HepG2 (cell line): ENCODE results near the gene FCN3. TPM values are rescaled to one million over a fixed set of nuclear protein-coding genes. Genes with fewer than 3 reads are reported as not detected.

Experiments
- ATAC-seq: fragments of 200-7000 bp; cut with Tn5 transposase; 3 replicates; pipeline ENCODE4 v1.9.1; 2020; ENCODE audit warnings: mild to moderate bottlenecking, moderate library complexity
- BruUV-seq: library from RNA; stranded (reverse); fragments of 400-500 nt; replicated peaks from 2 replicates; lab custom pipeline; 2021; lab: Mats Ljungman, UMichigan
- CTCF ChIA-PET: fragments of 300-600 bp; formaldehyde crosslinking; extraction: SDS; loops from one replicate; lab custom pipeline; 2021; ENCODE audit warnings: low total read pairs, inconsistent platforms, low intra/inter-chr PET ratio; lab: Yijun Ruan, JAX
- POLR2A ChIA-PET: fragments of 350-600 bp; sonication (Branson Sonifier 250); formaldehyde crosslinking; loops from one replicate; lab custom pipeline; 2020; ENCODE audit warnings: antibody characterized with exemption, inconsistent platforms; lab: Yijun Ruan, JAX
- DNase-seq: peaks from one replicate; pipeline ENCODE4 v3.0.0-alpha.2; 2015; ENCODE audit warnings: low spot score
- FAIRE-seq: peaks from 3 replicates; lab custom pipeline; 2011; peaks lifted over from hg19 to GRCh38; lab: Jason Lieb, UNC
- H2AFZ ChIP-seq: one replicate; pipeline ENCODE4 v1.6.1; 2011; ENCODE audit warnings: low read length, inconsistent platforms
- H3K27ac ChIP-seq: fragments of 300-600 bp; 3 replicates; pipeline ENCODE4 v1.8.0; 2011; ENCODE audit warnings: mixed run types, mild to moderate bottlenecking, mixed read lengths, low read length, inconsistent platforms; ENCODE audit not compliant: insufficient read depth; ENCODE audit errors: extremely low read length
- H3K27me3 ChIP-seq, 2 experiments: fragments of 200-600 bp in 1 of 2; 2 replicates in 1 of 2; 3 replicates in 1 of 2; pipeline versions ENCODE4 v1.6.0 to v1.8.0; 2011; ENCODE audit warnings: low read length in 2 of 2, mild to moderate bottlenecking in 2 of 2, moderate library complexity in 2 of 2, inconsistent platforms in 1 of 2; ENCODE audit not compliant: insufficient read depth in 2 of 2, control insufficient read depth in 1 of 2
- H3K36me3 ChIP-seq, 2 experiments: fragments of 200-600 bp in 1 of 2; replicated peaks in 1 of 2; 2 replicates in 1 of 2; 3 replicates in 1 of 2; pipeline versions ENCODE4 v1.5.1 to v1.8.0; 2011; ENCODE audit warnings: low read length in 2 of 2, inconsistent platforms in 1 of 2; ENCODE audit not compliant: insufficient read depth in 2 of 2, control insufficient read depth in 1 of 2
- H3K4me1 ChIP-seq: 2 replicates; pipeline ENCODE4 v1.5.1; 2012; ENCODE audit warnings: low read length, inconsistent platforms; ENCODE audit not compliant: insufficient read depth
- H3K4me2 ChIP-seq: 2 replicates; pipeline ENCODE4 v1.6.0; 2011; ENCODE audit warnings: low read depth, low read length, inconsistent platforms
- H3K4me3 ChIP-seq, 3 experiments: fragments of 200-600 bp in 1 of 3; sonication (generic), shearing (Covaris generic) in 1 of 3; replicated peaks in 1 of 3; 2 replicates each; pipeline ENCODE4 v1.5.1; 2011 to 2016; ENCODE audit warnings: low read length in 3 of 3, inconsistent platforms in 2 of 3, low read depth in 2 of 3, mild to moderate bottlenecking in 2 of 3, control low read depth in 1 of 3, mixed read lengths in 1 of 3; ENCODE audit not compliant: insufficient read depth in 1 of 3
- H3K79me2 ChIP-seq: one replicate; pipeline ENCODE4 v1.6.1; 2011; ENCODE audit warnings: low read length, inconsistent platforms; ENCODE audit not compliant: insufficient read depth
- H3K9ac ChIP-seq: 2 replicates; pipeline ENCODE4 v1.6.0; 2011; ENCODE audit warnings: mild to moderate bottlenecking, low read depth, low read length, inconsistent platforms; ENCODE audit not compliant: insufficient read depth
- H3K9me3 ChIP-seq: 2 replicates; pipeline ENCODE4 v1.5.1; 2012; ENCODE audit warnings: mild to moderate bottlenecking, low read length
- H4K20me1 ChIP-seq: 2 replicates; pipeline ENCODE4 v1.6.0; 2011; ENCODE audit warnings: inconsistent platforms, mild to moderate bottlenecking, low read length, moderate library complexity; ENCODE audit not compliant: insufficient read depth
- CCDC6 ChIP-seq: sonication (generic); formaldehyde crosslinking; IDR thresholded peaks from 2 replicates; pipeline ENCODE4 v1.8.1; 2022; ENCODE audit warnings: mild to moderate bottlenecking, missing genetic modification reagents, moderate library complexity
- ELF4 ChIP-seq: sonication (generic); formaldehyde crosslinking; IDR thresholded peaks from 2 replicates; pipeline ENCODE4 v1.5.0; 2020; ENCODE audit warnings: missing genetic modification reagents, mild to moderate bottlenecking, moderate library complexity, borderline replicate concordance
- JUN ChIP-seq: sonication (generic); formaldehyde crosslinking; IDR thresholded peaks from 2 replicates; pipeline ENCODE4 v1.4.0; 2020; ENCODE audit warnings: mild to moderate bottlenecking, missing genetic modification reagents
- SOX5 ChIP-seq: IDR thresholded peaks from 2 replicates; pipeline ENCODE4 v1.6.1; 2016; ENCODE audit warnings: borderline replicate concordance
- TEF ChIP-seq: sonication (generic); formaldehyde crosslinking; IDR thresholded peaks from 2 replicates; pipeline ENCODE4 v1.5.0; 2020; ENCODE audit warnings: missing genetic modification reagents
- ZBTB33 ChIP-seq: sonication (generic); formaldehyde crosslinking; IDR thresholded peaks from 2 replicates; pipeline ENCODE4 v1.4.0; 2020; ENCODE audit warnings: missing genetic modification reagents
- ZBTB38 ChIP-seq: sonication (generic); formaldehyde crosslinking; IDR thresholded peaks from 2 replicates; pipeline ENCODE4 v1.5.1; 2020; ENCODE audit warnings: mild to moderate bottlenecking, missing genetic modification reagents
- WGBS: methylation state at CpG from one replicate; pipeline ENCODE4 v1.1.6; 2017; ENCODE audit warnings: low lambda C conversion rate; 5-methylcytosine and 5-hydroxymethylcytosine counted together
- in situ Hi-C: cut with HindIII; loops from 2 replicates; pipeline ENCODE4 v1.10.0; 2017; ENCODE audit warnings: low pct_unique_long_range_greater_than_20kb; ENCODE audit not compliant: extremely low pct_ligation_motif_present
- intact Hi-C: fragments of 100-400 bp; cut with micrococcal nuclease; formaldehyde crosslinking; loops from one replicate; pipeline ENCODE4 v1.10.0; 2022; ENCODE audit not compliant: unreplicated experiment
- polyA plus RNA-seq, 8 experiments: library from polyadenylated mRNA; depleted of rRNA in 3 of 8; stranded (reverse) in 7 of 8; unstranded in 1 of 8; fragments of >200 nt; fragmentation: Illumina TruSeq in 4 of 8; extraction: Trizol in 4 of 8; gene quantifications; 2 replicates each; pipeline versions ENCODE4 v1.2.1 to v1.2.3, GENCODE V29; 2011 to 2016; ENCODE audit warnings: low read depth in 4 of 8, missing spikeins in 1 of 8, mixed read lengths in 1 of 8; ENCODE audit not compliant: insufficient read depth in 1 of 8
- total RNA-seq, 5 experiments: library from RNA; depleted of rRNA; stranded (reverse); fragments of >200 nt; fragmentation: Illumina TruSeq; extraction: Trizol; gene quantifications; 2 replicates each; pipeline ENCODE4 v1.2.3, GENCODE V29; 2016; ENCODE audit warnings: low read depth in 1 of 5

FCN3 gene
- total and polyA plus RNA-seq, 2 of the 13 experiments (the other 11 are each of a cell fraction or from before 2014, with no cell fraction given), result not detected

GRCh38 chr1:27356619-27357280 is 17.9 kb downstream of the FCN3 start:
- H3K36me3 ChIP-seq, result 0 out of 5 replicates have a peak, but pooled peaks cover 0 to 2% of the 10 kb centered on the region in 2 experiments
- in situ Hi-C loops (loop anchor here (5.0 kb wide), 1 partner anchor 36 kb away; the partner anchor contains the start of gene GPR3), intact Hi-C loops (loop anchor here (1.0 kb wide), 3 partner anchors 17 to 39 kb away; no protein-coding TSS in a partner anchor)
- H3K79me2 ChIP-seq, result no peaks in the 10 kb centered on the region
- no peaks in the 10 kb centered on the region for H3K27me3 ChIP-seq
- TF ChIP-seq ZBTB33 (CRISPR knock-in tag) (peak; percentile 98), CCDC6 (no peak), ZBTB38 (CRISPR knock-in tag) (peak; percentile 48; the same call in 1 of the 2 replicates)
- H3K9me3 ChIP-seq, result no peaks in the 10 kb centered on the region
- FAIRE-seq, result no peak
- ATAC-seq, result peak; percentile 24
- peak overlapping the region in 1 of 3 experiments; percentile 61; a peak in 1 of 6 replicates for H3K4me3 ChIP-seq
- no peaks in the 10 kb centered on the region for H4K20me1 ChIP-seq
- DNase-seq, result no peak
- ChIA-PET POLR2A (no interaction called here), CTCF (interaction anchor here (1.0 to 2.1 kb wide), 5 partner anchors 16 to 56 kb away, joined by 3 to 19 read pairs (median 6); no protein-coding TSS in a partner anchor)
- peaks cover 13% of the 10 kb centered on the region for H3K4me1 ChIP-seq
- no peak overlapping the region for H3K9ac ChIP-seq
- BruUV-seq, result no TSS peak
- 93% methylated on average over 27 of the region's 37 CpGs for WGBS
- H3K27ac ChIP-seq, result no peak overlapping the region
- no peak overlapping the region for H2AFZ ChIP-seq
- no peak overlapping the region for H3K4me2 ChIP-seq

- Histone ChIP-seq H3K4me3 (no peak overlapping the region), H3K9ac (no peak overlapping the region), H3K4me1 (peaks cover 18% of the 10 kb centered on the region), H3K4me2 (no peak overlapping the region), H2AFZ (no peak overlapping the region), H4K20me1 (no peaks in the 10 kb centered on the region), H3K36me3 (0 out of 5 replicates have a peak, but pooled peaks cover 0 to 2% of the 10 kb centered on the region in 2 experiments), H3K27me3 (no peaks in the 10 kb centered on the region), H3K79me2 (no peaks in the 10 kb centered on the region), H3K27ac (no peak overlapping the region), H3K9me3 (no peaks in the 10 kb centered on the region)
- no peak for TF ChIP-seq SOX5 (CRISPR knock-in tag)
- no peak for TF ChIP-seq JUN (CRISPR knock-in tag)
- TF ChIP-seq ELF4 (CRISPR knock-in tag), result no peak
- TF ChIP-seq TEF, result no peak
- DNase-seq (no peak), ATAC-seq (no peak), FAIRE-seq (no peak)
- ChIA-PET CTCF (no interaction called here), POLR2A (no interaction called here)
- WGBS, result 100% methylated on average over 9 of the region's 13 CpGs
- in situ Hi-C loops, result loop anchor here (5.0 kb wide), 1 partner anchor 36 kb away; the partner anchor contains the start of gene GPR3
- intact Hi-C loops, result no loop called here
- BruUV-seq, result no TSS peak
These were observed 18.4 kb downstream of the FCN3 start for GRCh38 chr1:27356277-27356618.
